Measurements from ENCODE around the gene GPR15. TPM values are rescaled to one million over a fixed set of nuclear protein-coding genes. Genes with fewer than 3 reads are reported as not detected.

Gene GPR15
- total RNA-seq, 1 experiment from 2014 or later: not detected

DNA sequence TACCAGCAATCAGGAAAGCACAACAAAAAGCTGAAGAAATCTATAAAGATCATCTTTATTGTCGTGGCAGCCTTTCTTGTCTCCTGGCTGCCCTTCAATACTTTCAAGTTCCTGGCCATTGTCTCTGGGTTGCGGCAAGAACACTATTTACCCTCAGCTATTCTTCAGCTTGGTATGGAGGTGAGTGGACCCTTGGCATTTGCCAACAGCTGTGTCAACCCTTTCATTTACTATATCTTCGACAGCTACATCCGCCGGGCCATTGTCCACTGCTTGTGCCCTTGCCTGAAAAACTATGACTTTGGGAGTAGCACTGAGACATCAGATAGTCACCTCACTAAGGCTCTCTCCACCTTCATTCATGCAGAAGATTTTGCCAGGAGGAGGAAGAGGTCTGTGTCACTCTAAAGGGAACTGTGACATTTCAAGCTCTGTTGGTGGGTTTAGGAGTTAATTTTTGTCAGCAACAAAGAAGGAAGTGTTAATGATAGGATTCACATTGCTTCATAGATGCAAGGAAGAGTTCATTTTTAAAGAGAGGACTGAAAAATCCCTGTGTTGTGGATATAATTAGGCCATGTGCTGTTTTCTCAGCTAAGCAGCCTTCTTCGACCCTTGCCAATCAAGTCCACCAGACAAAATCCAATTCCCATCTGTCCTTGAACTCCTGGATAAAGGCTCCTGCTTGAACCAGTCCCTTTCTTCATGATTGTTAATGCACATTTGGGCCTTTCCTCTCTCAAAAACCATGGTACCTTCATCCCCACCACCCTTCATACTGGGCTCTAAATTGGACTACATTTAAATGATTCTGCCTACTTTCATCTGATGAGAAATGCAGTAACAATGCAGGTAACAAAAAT, 1.2 kb downstream of the GPR15 start:
- Histone ChIP-seq H2BK12ac (ENCODE audit: insufficient read length, low read depth, low read length) (no peak overlapping the region), H3K79me2 (ENCODE audit: insufficient read depth, low read length) (no peaks in the 10 kb centered on the region), H3K9me3 (ENCODE audit: control insufficient read depth, low read depth, low read length) (no peaks in the 10 kb centered on the region), H2BK5ac (ENCODE audit: insufficient read length, low read length) (no peak overlapping the region), H4K20me1 (ENCODE audit: control insufficient read depth, insufficient read depth, insufficient read length) (no peaks in the 10 kb centered on the region), H2BK15ac (ENCODE audit: low read depth, low read length) (no peak overlapping the region), H3T11ph (ENCODE audit: low read length) (no peak overlapping the region), H4K5ac (ENCODE audit: insufficient read length, low read depth, low read length) (no peak overlapping the region), H3K18ac (ENCODE audit: insufficient read length, low read depth, low read length) (no peak overlapping the region), H3K79me1 (ENCODE audit: insufficient read depth, low read depth, low read length, poor library complexity, severe bottlenecking) (no peaks in the 10 kb centered on the region), H3K14ac (ENCODE audit: insufficient read depth, low read length) (no peak overlapping the region), H4K91ac (ENCODE audit: insufficient read length, low read depth, low read length) (no peak overlapping the region), H3K4me1 (ENCODE audit: insufficient read depth, low read length) (no peaks in the 10 kb centered on the region), H2BK120ac (ENCODE audit: low read depth, low read length, poor library complexity, severe bottlenecking) (no peak overlapping the region), H3K56ac (ENCODE audit: insufficient read length, low read depth, low read length) (no peak overlapping the region), H3K23me2 (ENCODE audit: insufficient read length, low read depth, low read length, poor library complexity, severe bottlenecking) (no peaks in the 10 kb centered on the region), H3K4me2 (ENCODE audit: insufficient read depth, insufficient read length, low read length) (no peak overlapping the region), H3K27ac (ENCODE audit: insufficient read length, low read depth, low read length) (no peak overlapping the region), H3K27me3 (ENCODE audit: insufficient read depth, low read length) (no peaks in the 10 kb centered on the region), H3K4ac (ENCODE audit: low read depth, low read length) (no peak overlapping the region), H2AK5ac (ENCODE audit: insufficient read length, low read length) (no peak overlapping the region), H3K23ac (ENCODE audit: insufficient read length, low read depth, low read length) (no peak overlapping the region), H2BK20ac (ENCODE audit: low read depth, low read length, poor library complexity, severe bottlenecking) (no peak overlapping the region), H4K8ac (replicated peaks; ENCODE audit: insufficient read length, low read depth, low read length) (no peak overlapping the region), H2AFZ (ENCODE audit: low read length) (no peak overlapping the region), H3K9ac (ENCODE audit: extremely low read depth, insufficient read length, low read length) (no peak overlapping the region)
- Mint-ChIP-seq H3K4me3 (no peak overlapping the region), H3K27ac (no peak overlapping the region), H3K4me1 (peaks cover 4 to 5% of the 10 kb centered on the region in 2 experiments; a peak in 3 of 4 replicates), H3K27me3 (ENCODE audit: low read depth) (no peaks in the 10 kb centered on the region), H3K9me3 (no peaks in the 10 kb centered on the region), H3K36me3 (ENCODE audit: insufficient read depth in 1 of 3, low read depth in 3 of 3) (no peaks in the 10 kb centered on the region)
- no peak for DNase-seq
- no CpG with 5 or more reads among the region's 6 CpGs for WGBS (ENCODE audit: extremely low coverage, insufficient read length, low lambda C conversion rate)
- TF ChIP-seq, protein P1, sequence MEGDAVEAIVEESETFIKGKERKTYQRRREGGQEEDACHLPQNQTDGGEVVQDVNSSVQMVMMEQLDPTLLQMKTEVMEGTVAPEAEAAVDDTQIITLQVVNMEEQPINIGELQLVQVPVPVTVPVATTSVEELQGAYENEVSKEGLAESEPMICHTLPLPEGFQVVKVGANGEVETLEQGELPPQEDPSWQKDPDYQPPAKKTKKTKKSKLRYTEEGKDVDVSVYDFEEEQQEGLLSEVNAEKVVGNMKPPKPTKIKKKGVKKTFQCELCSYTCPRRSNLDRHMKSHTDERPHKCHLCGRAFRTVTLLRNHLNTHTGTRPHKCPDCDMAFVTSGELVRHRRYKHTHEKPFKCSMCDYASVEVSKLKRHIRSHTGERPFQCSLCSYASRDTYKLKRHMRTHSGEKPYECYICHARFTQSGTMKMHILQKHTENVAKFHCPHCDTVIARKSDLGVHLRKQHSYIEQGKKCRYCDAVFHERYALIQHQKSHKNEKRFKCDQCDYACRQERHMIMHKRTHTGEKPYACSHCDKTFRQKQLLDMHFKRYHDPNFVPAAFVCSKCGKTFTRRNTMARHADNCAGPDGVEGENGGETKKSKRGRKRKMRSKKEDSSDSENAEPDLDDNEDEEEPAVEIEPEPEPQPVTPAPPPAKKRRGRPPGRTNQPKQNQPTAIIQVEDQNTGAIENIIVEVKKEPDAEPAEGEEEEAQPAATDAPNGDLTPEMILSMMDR (conservative IDR thresholded peaks at IDR 0.05): no peak
